DOHH2 (cell line): ENCODE results near the gene ALPK1.

ENCODE experiments used
- H3F3A ChIP-seq: fragments of 200-600 bp; sonication (generic), shearing (Covaris generic); 2 replicates; pipeline ENCODE4 v1.6.0; 2016; ENCODE audit warnings: antibody characterized with exemption, mild to moderate bottlenecking; ENCODE audit not compliant: control insufficient read depth, insufficient read depth
- H3K27ac ChIP-seq: fragments of 200-600 bp; sonication (generic); 2 replicates; pipeline ENCODE4 v1.5.1; 2014; ENCODE audit warnings: low read depth, mild to moderate bottlenecking, low read length, moderate library complexity
- H3K27me3 ChIP-seq: fragments of 200-600 bp; sonication (generic); 2 replicates; pipeline ENCODE4 v1.6.1; 2014; ENCODE audit warnings: mild to moderate bottlenecking, low read length, mixed read lengths; ENCODE audit not compliant: control insufficient read depth
- H3K36me3 ChIP-seq: fragments of 200-600 bp; sonication (generic); 2 replicates; pipeline ENCODE4 v1.6.1; 2014; ENCODE audit warnings: mild to moderate bottlenecking, low read length, moderate library complexity, mixed read lengths; ENCODE audit not compliant: control insufficient read depth
- H3K4me1 ChIP-seq: fragments of 200-600 bp; sonication (generic); 2 replicates; pipeline ENCODE4 v1.6.1; 2014; ENCODE audit warnings: mild to moderate bottlenecking, low read length, mixed read lengths; ENCODE audit not compliant: control insufficient read depth
- H3K4me2 ChIP-seq: fragments of 200-600 bp; sonication (generic); 2 replicates; pipeline ENCODE4 v1.6.0; 2014; ENCODE audit warnings: mild to moderate bottlenecking, low read length, moderate library complexity
- H3K4me3 ChIP-seq: fragments of 200-600 bp; sonication (generic); 2 replicates; pipeline ENCODE4 v1.5.1; 2014; ENCODE audit warnings: mild to moderate bottlenecking, low read length, mixed read lengths
- H3K79me2 ChIP-seq: fragments of 200-600 bp; sonication (generic); 2 replicates; pipeline ENCODE4 v1.6.1; 2014; ENCODE audit warnings: mild to moderate bottlenecking, low read length, mixed read lengths; ENCODE audit not compliant: control insufficient read depth
- H3K9me2 ChIP-seq: fragments of 200-600 bp; sonication (generic); replicated peaks from 2 replicates; pipeline ENCODE4 v1.6.1; 2014; ENCODE audit warnings: mild to moderate bottlenecking, low read length, mixed read lengths; ENCODE audit not compliant: control insufficient read depth
- H3K9me3 ChIP-seq: fragments of 200-600 bp; sonication (generic); 2 replicates; pipeline ENCODE4 v1.6.1; 2014; ENCODE audit warnings: antibody characterized with exemption, low read length, mixed read lengths; ENCODE audit not compliant: control insufficient read depth, insufficient read depth
- H4K20me1 ChIP-seq: fragments of 200-600 bp; sonication (generic); 2 replicates; pipeline ENCODE4 v1.6.0; 2014; ENCODE audit warnings: low read depth, mild to moderate bottlenecking, antibody characterized with exemption, low read length, moderate library complexity; ENCODE audit not compliant: control insufficient read depth, insufficient read depth
- CTCF ChIP-seq: fragments of 200-600 bp; sonication (generic); IDR thresholded peaks from one replicate; pipeline ENCODE4 v1.5.1; 2014; ENCODE audit warnings: antibody characterized with exemption, mild to moderate bottlenecking, low read depth, low read length; ENCODE audit not compliant: poor library complexity, severe bottlenecking
- EZH2phosphoT487 ChIP-seq: fragments of 200-600 bp; sonication (generic); IDR thresholded peaks from 2 replicates; pipeline ENCODE4 v1.6.1; 2017; ENCODE audit warnings: borderline replicate concordance, mild to moderate bottlenecking, antibody characterized with exemption, low read length, moderate library complexity, mixed read lengths

The ALPK1 gene

GRCh38 chr4:112318239-112319142 is 21.3 kb downstream of the ALPK1 start:
- no peaks in the 10 kb centered on the region for H3K9me2 ChIP-seq
- H3K4me2 ChIP-seq: no peak overlapping the region
- H3K4me1 ChIP-seq: peaks cover 29% of the 10 kb centered on the region
- no peak overlapping the region for H3K4me3 ChIP-seq
- no peaks in the 10 kb centered on the region for H4K20me1 ChIP-seq
- no peaks in the 10 kb centered on the region for H3K9me3 ChIP-seq
- no peak for TF ChIP-seq EZH2phosphoT487
- TF ChIP-seq CTCF: no peak
- no peak overlapping the region for H3K27ac ChIP-seq
- H3K27me3 ChIP-seq: no peaks in the 10 kb centered on the region
- H3K79me2 ChIP-seq: no peaks in the 10 kb centered on the region
- H3K36me3 ChIP-seq: no peaks in the 10 kb centered on the region; the same call in 1 of the 2 replicates
- 0 out of 2 replicates have a peak, but pooled peaks cover 8% of the 10 kb centered on the region for H3F3A ChIP-seq

GRCh38 chr4:112321776-112322684 is 24.9 kb downstream of the ALPK1 start:
- Histone ChIP-seq H3K4me1 (peaks cover 12% of the 10 kb centered on the region), H3K79me2 (no peaks in the 10 kb centered on the region), H3K36me3 (no peaks in the 10 kb centered on the region), H3K4me3 (no peak overlapping the region; the same call in 1 of the 2 replicates), H3F3A (0 out of 2 replicates have a peak, but pooled peaks cover 2% of the 10 kb centered on the region), H3K9me2 (no peaks in the 10 kb centered on the region), H3K27me3 (no peaks in the 10 kb centered on the region), H3K9me3 (no peaks in the 10 kb centered on the region), H4K20me1 (no peaks in the 10 kb centered on the region), H3K27ac (no peak overlapping the region), H3K4me2 (peak overlapping the region; percentile 19)
- TF ChIP-seq CTCF: peak; percentile 94
- no peak for TF ChIP-seq EZH2phosphoT487

- Histone ChIP-seq H3K4me3 (no peak overlapping the region), H3K79me2 (no peaks in the 10 kb centered on the region), H3K27me3 (no peaks in the 10 kb centered on the region), H3F3A (0 out of 2 replicates have a peak, but pooled peaks cover 2% of the 10 kb centered on the region), H4K20me1 (no peaks in the 10 kb centered on the region), H3K27ac (no peak overlapping the region), H3K4me2 (no peak overlapping the region), H3K4me1 (peaks cover 12% of the 10 kb centered on the region), H3K9me3 (no peaks in the 10 kb centered on the region), H3K36me3 (no peaks in the 10 kb centered on the region), H3K9me2 (no peaks in the 10 kb centered on the region)
- TF ChIP-seq CTCF (no peak), EZH2phosphoT487 (no peak)
Observed at GRCh38 chr4:112322866-112323265, 25.7 kb downstream of the ALPK1 start.
